Adrenal gland (tissue), 5 donors: ENCODE measurements around the gene CPNE7.

Source experiments
- CTCF ChIP-seq, 6 experiments: fragments of 450-650 bp in 4 of 6; fragments of 200-600 bp in 2 of 6; sonication (generic) in 1 of 6; IDR thresholded peaks; 1 replicate in 5 of 6; 2 replicates in 1 of 6; pipeline versions ENCODE4 v1.5.1 to v1.8.0; 2016 to 2021; ENCODE audit warnings: antibody characterized with exemption in 6 of 6, mild to moderate bottlenecking in 2 of 6, moderate library complexity in 1 of 6
- POLR2A ChIP-seq, 2 donors: fragments of 450-650 bp; IDR thresholded peaks; one replicate each; pipeline ENCODE4 v1.6.1; 2017; ENCODE audit warnings: antibody characterized with exemption in 2 of 2, mild to moderate bottlenecking in 2 of 2, moderate library complexity in 1 of 2
- donor health status: DM: no; HTN: no; CAD: no.

DNA sequence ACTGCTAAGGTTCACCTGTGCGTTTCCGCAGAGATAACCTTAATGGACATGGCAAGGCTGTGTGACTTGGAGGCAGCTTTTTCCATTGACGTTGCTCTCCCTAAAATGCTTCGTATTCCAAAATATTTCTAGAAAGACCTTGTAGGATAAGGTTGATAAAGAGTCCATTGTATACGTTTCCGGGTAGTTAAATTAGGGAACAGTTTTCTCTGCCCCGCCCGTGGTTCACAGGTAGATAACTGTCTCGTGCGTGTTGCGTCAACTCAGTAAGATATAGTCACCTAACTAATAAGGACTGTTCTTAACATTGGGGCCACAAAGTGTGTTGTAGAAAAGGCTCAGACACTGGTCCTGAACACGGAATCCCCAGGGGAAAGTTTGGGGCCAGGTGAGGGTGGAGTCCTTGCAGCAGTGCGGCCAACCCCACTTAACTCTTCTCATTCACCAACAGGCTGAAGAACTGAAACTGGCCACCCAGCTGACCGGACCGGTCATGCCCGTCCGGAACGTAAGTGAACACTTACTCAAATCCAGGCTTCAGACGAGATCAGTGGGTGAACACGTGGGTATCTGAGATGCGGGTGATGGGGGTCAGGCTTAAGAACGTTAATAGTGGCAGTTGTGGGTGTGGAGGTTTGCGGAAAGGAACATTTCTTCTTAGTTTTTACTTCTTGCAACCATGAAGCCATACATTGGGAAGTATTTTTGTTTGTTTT lies 13.5 kb upstream of the CPNE7 start:
- no peak for TF ChIP-seq CTCF (IDR thresholded peaks at IDR 0.05)
- TF ChIP-seq POLR2A (IDR thresholded peaks at IDR 0.05) = no peak
